WI38 (cell line): ENCODE measurements around the gene CCL27.
A peak's percentile ranks its signal among the peaks of the same experiment; 100 is the strongest.

ENCODE experiments used
- H3K4me3 ChIP-seq: 2 replicates; pipeline ENCODE4 v1.5.1; 2011; ENCODE audit warnings: low read depth, mild to moderate bottlenecking, control low read depth, low read length
- CTCF ChIP-seq: IDR thresholded peaks from 2 replicates; pipeline ENCODE4 v1.5.1; 2012; ENCODE audit warnings: low read depth, mild to moderate bottlenecking, control low read depth, low read length

The CCL27 gene

DNA sequence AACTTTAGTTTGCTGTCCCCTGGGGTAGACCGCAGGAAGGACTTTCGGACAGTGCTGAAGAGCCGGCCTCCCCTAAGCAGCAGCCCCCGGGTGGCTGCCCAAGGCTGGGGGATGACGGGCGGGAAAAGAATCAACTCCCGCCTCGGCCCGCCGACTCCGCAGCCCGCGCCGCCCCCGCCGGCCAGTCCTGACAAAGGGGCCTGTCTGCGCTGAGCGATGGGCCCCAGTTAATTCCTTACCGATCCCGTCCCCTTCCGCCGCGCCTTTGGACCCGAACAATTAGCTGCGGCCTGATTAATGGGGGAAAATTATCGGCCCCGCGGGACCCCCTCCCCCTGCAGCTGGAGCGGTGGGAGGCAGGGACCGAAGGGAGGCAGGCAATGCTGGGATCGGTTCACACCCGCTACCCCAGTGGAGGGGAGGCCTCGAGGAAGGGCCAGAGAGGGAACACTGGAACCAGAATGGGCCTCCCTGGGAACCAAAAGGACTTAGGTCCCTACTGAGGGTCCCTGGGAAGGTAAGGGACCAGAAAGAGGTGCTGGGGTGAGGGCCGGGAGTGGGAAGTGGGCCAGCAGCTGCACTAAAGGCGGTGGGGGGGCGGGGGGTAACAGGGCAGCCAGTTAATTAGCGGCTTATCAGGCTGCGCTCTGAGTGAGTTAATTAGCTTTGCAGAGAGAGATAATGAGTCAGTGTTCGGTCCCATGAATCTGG is 37.8 kb downstream of the CCL27 start:
- TF ChIP-seq CTCF: no peak
- H3K4me3 ChIP-seq: no peak overlapping the region

DNA sequence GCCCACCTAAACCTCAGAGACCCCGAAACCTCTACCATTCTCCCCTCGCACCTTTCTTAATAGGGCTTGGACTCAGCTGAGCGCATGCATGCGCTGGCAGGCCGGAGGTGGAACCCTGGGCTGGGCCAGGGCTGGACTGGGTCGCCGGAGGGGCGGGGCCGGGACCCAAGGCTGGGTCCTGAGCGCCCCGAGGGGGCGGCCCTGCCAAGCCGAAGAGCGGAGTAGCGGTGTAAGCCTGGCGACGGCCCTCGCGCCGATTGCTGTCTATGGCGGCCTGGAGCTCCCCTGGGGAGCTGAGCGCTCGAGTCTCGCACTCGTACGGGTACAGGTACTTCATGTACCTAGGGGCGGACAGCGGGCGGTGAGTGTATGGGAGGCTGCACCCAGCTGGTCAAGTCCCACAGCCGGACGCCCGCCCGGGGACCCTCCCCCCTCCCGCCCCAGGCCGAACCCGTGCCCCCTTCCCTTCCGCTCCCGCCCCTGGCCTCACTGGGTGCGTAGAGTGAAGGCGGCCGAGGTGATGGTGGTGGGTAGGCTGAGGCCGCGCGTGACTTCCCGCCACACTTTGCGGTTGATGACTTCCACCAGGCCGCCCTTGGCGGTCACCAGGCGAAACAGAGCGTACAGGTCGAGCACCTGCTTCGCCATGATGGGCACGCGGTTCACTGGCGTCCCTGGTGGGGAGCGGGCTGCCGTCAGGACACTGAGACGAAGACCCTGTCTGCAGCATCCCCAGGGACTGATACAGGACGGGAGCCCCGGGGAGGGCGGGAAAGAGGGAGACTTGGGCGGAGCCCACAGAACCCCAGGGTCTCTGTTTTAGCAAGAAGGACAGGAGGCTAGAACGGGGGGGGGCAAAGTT is 38.9 kb downstream of the CCL27 start:
- no peak overlapping the region for H3K4me3 ChIP-seq
- TF ChIP-seq CTCF: no peak

DNA sequence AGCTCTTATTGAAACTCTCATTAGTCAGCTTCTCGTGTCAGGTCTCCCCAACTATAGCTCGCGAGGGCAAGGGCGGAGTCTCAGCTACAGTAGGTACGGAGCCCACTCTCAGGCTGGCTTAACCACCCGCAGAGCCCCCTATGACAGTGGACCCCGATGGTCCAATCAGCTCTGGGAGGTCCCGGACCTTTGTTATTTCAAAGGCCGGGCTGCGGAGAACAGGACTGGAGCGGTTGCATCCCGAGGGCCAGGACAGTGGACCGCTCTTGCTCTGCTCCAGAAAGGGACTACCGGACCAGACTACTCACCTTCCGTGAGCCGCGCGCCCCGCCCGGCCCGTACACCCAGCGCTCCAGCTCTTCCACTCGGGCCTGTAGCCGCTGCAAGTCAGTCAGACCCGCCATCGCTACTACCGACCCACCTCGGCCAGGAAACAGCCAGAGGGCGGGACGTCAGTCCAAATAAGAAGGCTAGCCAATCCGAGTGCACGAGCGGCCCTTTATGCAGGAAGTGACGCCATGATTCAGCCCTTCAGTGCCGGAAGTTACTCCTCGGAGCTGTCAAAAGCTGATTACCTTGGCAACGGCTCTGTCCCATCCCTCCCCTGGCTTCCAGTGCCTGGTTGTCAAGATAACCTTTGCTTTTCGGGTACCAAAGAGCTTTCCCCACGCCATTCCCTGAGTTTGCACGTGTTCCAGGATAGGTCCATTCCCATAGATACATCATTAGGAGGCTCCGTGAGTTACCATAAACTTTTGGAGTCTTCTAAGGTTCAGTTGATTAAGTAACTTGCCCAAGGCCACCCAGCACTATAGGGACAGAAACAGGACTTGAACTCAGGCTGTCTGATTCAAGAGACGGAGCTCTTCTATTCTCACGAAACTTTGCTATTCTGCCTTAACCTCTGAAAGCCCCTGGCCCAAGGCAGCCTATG is 42.1 kb downstream of the CCL27 start, which contains the start of gene DCTN3:
DCTN3 (minus strand) TSS at position 435 of the 934 bp plus-strand sequence; CDS start at position 404, 31 bp downstream.
- peak within 1 kb of the TSS; percentile 99 for H3K4me3 ChIP-seq
- TF ChIP-seq CTCF: no peak

GRCh38 chr9:34615132-34615531 is 47.3 kb downstream of the CCL27 start:
- H3K4me3 ChIP-seq: no peak overlapping the region
- no peak for TF ChIP-seq CTCF

DNA sequence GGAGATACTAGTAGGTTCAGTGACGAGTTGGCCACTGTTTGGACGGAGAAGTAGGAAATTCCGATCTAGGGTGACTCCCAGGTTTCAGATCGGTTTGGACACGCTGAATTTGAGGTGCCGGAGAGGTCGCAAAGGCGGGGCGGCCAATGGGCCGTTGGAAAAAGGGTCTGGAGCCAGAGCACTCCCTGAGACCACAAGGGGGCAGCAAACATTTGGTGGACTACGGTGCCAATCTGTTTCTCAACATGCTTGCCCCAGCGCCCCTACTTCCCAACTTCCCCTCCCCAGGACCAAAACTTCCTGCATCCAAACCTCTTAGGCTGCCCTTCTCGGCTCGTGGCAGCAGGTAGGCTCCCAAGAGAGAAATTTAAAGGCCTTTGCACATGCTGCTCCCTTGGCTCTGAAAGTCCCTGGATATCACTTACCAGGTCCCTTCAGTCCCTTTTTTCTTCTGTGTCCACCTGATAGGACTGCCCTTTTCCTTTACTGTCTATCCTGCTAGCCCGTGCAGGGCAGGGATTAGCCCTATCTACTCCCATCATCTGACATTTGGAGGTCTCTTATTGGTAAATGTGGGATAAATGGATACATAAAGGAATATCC is 49.6 kb downstream of the CCL27 start:
- TF ChIP-seq CTCF: peak; percentile 76
- peak overlapping the region; percentile 76 for H3K4me3 ChIP-seq
